Measurements from ENCODE around the gene F8. TPM values are rescaled to one million over a fixed set of nuclear protein-coding genes. Genes with fewer than 3 reads are reported as not detected.

F8 gene
- total and polyA plus RNA-seq, 8 donors = 2.5 to 22.0 (median 8.5) TPM

DNA sequence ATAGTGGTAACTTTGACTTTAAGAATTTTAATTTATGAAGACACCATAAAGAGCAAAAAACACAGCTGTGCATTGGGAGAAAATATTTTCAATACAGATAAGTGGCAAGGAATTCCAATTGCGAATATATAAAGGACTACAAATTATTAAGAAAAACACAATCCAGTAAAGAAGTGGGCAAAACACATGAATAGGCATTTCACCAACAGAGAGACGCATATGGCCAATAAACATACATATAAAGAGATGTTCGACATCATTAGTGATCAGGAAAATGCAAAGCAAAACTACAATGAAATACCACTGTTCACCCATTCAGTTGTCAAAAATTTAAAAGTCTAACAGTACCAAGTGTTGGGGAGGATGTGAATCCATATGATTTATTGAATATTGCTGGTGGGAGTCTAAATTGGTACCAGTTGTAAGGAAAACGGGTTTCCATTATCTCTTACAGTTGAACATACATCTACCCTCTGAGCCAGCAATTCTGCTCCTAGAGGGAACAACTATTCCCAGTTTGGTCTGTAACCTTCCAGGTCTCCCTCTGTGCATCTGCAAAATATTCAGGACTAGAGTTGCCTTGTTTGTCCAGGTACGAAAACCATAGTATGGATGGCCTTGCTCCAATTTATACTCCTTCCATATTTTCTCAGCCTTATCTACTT is 215.6 kb downstream of the F8 start:
- Histone ChIP-seq H3K27me3 (no peaks in the 10 kb centered on the region), H3K4me3 (no peak overlapping the region), H3K9me3 (no peaks in the 10 kb centered on the region), H3K4me1 (no peaks in the 10 kb centered on the region), H3K27ac (no peak overlapping the region), H3K36me3 (no peaks in the 10 kb centered on the region)
- DNase-seq = no peak
- 73 to 88% methylated on average over 5 of the region's 5 CpGs for WGBS, 2 donors
- intact Hi-C loops (cut with DNase I) = no loop called here
- FAIRE-seq = no peak
- TF ChIP-seq, protein P1, sequence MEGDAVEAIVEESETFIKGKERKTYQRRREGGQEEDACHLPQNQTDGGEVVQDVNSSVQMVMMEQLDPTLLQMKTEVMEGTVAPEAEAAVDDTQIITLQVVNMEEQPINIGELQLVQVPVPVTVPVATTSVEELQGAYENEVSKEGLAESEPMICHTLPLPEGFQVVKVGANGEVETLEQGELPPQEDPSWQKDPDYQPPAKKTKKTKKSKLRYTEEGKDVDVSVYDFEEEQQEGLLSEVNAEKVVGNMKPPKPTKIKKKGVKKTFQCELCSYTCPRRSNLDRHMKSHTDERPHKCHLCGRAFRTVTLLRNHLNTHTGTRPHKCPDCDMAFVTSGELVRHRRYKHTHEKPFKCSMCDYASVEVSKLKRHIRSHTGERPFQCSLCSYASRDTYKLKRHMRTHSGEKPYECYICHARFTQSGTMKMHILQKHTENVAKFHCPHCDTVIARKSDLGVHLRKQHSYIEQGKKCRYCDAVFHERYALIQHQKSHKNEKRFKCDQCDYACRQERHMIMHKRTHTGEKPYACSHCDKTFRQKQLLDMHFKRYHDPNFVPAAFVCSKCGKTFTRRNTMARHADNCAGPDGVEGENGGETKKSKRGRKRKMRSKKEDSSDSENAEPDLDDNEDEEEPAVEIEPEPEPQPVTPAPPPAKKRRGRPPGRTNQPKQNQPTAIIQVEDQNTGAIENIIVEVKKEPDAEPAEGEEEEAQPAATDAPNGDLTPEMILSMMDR (IDR thresholded peaks at IDR 0.05) = no peak
- no peak for ATAC-seq

DNA sequence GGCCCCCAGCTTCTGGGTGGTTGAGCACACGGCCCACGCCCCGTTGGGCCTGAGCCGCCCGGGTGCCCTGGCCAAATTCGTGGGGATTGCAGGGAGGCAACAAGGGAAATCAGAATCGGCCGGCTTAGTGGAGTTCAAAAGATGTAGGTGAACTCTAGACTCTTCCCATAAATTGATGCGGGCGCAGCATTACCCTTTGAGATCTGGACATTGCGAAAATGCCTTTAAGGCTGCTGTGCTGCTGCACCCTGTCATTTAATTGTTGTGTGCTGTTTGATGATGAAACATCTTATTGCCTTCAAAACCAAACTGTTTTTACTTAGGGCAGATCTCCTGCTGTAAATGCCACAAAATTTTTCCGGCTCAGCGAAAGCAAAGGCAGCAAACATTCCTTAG is 216.8 kb downstream of the F8 start:
- intact Hi-C loops (cut with DNase I) = no loop called here

DNA sequence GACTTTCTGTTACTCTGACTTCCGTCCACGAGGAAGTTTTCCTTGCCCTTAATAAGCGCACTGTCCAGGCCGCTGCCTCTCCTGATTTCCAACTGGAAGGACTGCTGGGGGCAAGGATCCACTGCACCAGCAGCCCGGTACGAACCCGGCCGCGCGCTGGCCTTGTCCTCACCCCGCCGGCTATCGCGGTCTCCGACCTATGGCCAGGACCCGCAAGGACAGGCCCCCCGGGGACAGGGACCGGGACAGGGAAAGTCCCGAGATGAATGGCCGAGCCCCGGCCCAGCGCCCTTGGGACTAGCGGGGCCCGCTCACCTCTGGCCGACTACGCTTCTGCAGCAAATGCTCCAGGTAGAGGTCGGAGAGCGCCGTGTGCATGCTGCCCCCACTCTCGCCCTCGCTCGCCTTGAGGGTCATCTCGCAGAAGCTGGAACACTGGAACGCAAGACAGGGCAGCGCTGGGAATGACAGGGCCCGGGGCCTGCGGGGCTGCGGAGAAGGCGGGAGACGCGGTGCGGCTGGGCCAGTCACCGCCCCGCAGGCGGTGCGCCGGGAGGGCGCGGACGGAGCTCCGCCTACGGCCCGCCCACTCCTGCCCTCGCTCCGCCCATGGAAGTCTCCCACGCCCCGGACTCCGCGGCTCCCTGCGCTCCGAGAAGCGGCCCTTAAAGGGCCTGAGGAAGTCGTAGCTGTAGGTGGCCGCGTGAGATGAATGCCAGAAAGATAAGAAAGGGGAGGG is 217.4 kb downstream of the F8 start, which contains the start of gene MPP1:
Gene MPP1, minus strand, starts transcription at position 529 of the 739 bp plus-strand sequence. Its CDS starts 112 bp downstream, at position 417.
- peak within 1 kb of the TSS in 2 of 4 donors; percentile 20 to 51 for H3K27ac ChIP-seq
- 0 to 31% methylated on average over 46 to 65 of the region's 65 CpGs for WGBS, 2 donors
- TF ChIP-seq, protein P1 (IDR thresholded peaks at IDR 0.05) = no peak

More for the DNA sequence above, 216.8 kb downstream of the F8 start:
- peak overlapping the region in 3 of 4 donors; percentile 6 to 64 (median 48) for H3K4me3 ChIP-seq
- H3K4me1 ChIP-seq = peaks cover 0 to 8% (median 3%) of the 10 kb centered on the region in 3 donors
- DNase-seq = no peak
- FAIRE-seq = no peak
- peak overlapping the region in 1 of 4 donors; percentile 51 for H3K27ac ChIP-seq
- TF ChIP-seq, protein P1 (IDR thresholded peaks at IDR 0.05) = no peak
- ATAC-seq = peak; percentile 8 to 38 (median 14)
- H3K9me3 ChIP-seq = no peaks in the 10 kb centered on the region
- 2 to 35% methylated on average over 13 of the region's 13 CpGs for WGBS, 2 donors
- no peaks in the 10 kb centered on the region for H3K27me3 ChIP-seq
- H3K36me3 ChIP-seq = no peaks in the 10 kb centered on the region

DNA sequence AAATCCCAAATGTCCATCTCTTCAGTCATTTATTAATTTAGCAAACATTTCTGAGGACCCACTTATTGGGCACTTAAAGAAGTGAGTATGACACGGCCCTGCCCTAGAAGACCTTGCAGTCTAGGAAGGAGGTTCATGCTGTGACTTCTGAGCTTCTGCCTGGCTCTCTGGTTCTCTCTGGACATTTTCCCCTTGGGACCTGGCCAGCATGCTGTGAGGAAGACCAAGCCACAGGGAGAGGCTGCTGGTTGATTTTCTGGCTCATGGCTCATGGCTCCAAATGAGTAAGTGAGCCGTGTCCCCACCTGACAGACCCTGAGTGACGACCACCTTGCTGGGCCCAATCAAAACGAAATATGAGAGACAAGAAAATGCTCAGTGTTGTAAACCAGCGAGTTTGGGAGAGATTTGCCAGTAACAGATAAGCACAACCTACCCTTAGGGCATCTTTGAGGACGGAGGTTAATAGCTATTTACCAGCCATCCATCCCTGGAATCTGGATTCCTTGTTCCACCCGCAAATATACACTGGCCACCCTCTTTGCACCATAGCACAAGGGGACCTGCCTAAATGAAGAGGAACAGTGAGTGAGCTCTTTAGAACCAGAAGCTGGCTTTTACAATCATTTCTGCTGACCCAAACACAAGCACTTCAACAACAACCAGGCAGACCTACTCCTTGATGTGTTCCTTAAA is 218.1 kb downstream of the F8 start:
- Histone ChIP-seq H3K36me3 (no peaks in the 10 kb centered on the region), H3K27me3 (no peaks in the 10 kb centered on the region), H3K9me3 (no peaks in the 10 kb centered on the region), H3K27ac (peak overlapping the region in 2 of 4 donors; percentile 20 to 51), H3K4me3 (peak overlapping the region; percentile 6 to 64 (median 32)), H3K4me1 (peaks cover 0 to 18% (median 10%) of the 10 kb centered on the region in 3 donors)
- TF ChIP-seq, protein P1 (IDR thresholded peaks at IDR 0.05) = no peak
- FAIRE-seq (no peak), ATAC-seq (no peak), DNase-seq (no peak)
- intact Hi-C loops (cut with DNase I) = no loop called here
- WGBS, 2 donors = 17 to 27% methylated on average over 7 of the region's 7 CpGs

More for the DNA sequence above, 217.4 kb downstream of the F8 start, which contains the start of gene MPP1:
- intact Hi-C loops (cut with DNase I) = no loop called here
- Histone ChIP-seq H3K27me3 (no peaks in the 10 kb centered on the region), H3K4me3 (peak within 1 kb of the TSS; percentile 6 to 64 (median 32)), H3K9me3 (no peaks in the 10 kb centered on the region), H3K36me3 (no peaks in the 10 kb centered on the region), H3K4me1 (peaks cover 0 to 11% (median 9%) of the 10 kb centered on the region in 3 donors)
- peak; percentile 97 to 99 (median 98) for ATAC-seq
- DNase-seq = peak; percentile 68 to 88 (median 82)
- FAIRE-seq = no peak

Measured in pancreas (tissue), 10 donors.